GM12878 (cell line): Measurements from ENCODE around the gene REEP1. TPM values are rescaled to one million over a fixed set of nuclear protein-coding genes. Genes with fewer than 3 reads are reported as not detected.
A peak's percentile ranks its signal among the peaks of the same experiment; 100 is the strongest.

ENCODE experiments used
- ATAC-seq: fragments of 200-7000 bp; cut with Tn5 transposase; 3 replicates; pipeline ENCODE4 v1.9.1; 2020; ENCODE audit warnings: mild to moderate bottlenecking, moderate library complexity
- BruUV-seq: library from RNA; stranded (reverse); fragments of 400-500 nt; replicated peaks from 2 replicates; lab custom pipeline; 2021; lab: Mats Ljungman, UMichigan
- CTCF ChIA-PET: fragments of 300-600 bp; sonication (Branson Sonifier 250); formaldehyde crosslinking; extraction: SDS; loops from one replicate; lab custom pipeline; 2021; ENCODE audit warnings: inconsistent platforms; lab: Yijun Ruan, JAX
- POLR2A ChIA-PET: fragments of 350-600 bp; formaldehyde crosslinking; extraction: SDS; loops from one replicate; lab custom pipeline; 2021; ENCODE audit warnings: inconsistent platforms; lab: Charles Lee
- RAD21 ChIA-PET: fragments of 300-600 bp; sonication (Branson Sonifier 250); formaldehyde crosslinking; loops from one replicate; lab custom pipeline; 2023; ENCODE audit warnings: antibody characterized with exemption; ENCODE audit not compliant: unreplicated experiment; lab: Charles Lee
- SMC1A ChIA-PET: fragments of 300-600 bp; sonication (Branson Sonifier 250); formaldehyde crosslinking; loops from one replicate; lab custom pipeline; 2023; ENCODE audit not compliant: unreplicated experiment, uncharacterized antibody; lab: Charles Lee
- DNase-seq: peaks from one replicate; pipeline ENCODE4 v3.0.0-alpha.2; 2011; ENCODE audit warnings: low read depth, low spot score
- FAIRE-seq: peaks from 3 replicates; lab custom pipeline; 2011; peaks lifted over from hg19 to GRCh38; lab: Jason Lieb, UNC
- H2AFZ ChIP-seq: 2 replicates; pipeline ENCODE4 v1.6.0; 2011; ENCODE audit warnings: low read depth, low read length, control low read depth; ENCODE audit not compliant: control insufficient read depth
- H3K27ac ChIP-seq: 2 replicates; pipeline ENCODE4 v1.5.1; 2011; ENCODE audit warnings: control low read depth; ENCODE audit not compliant: control insufficient read depth, insufficient read depth
- H3K27me3 ChIP-seq, 2 experiments: replicated peaks in 1 of 2; 2 replicates each; pipeline versions ENCODE4 v1.6.0 to v1.6.1; 2011; ENCODE audit warnings: low read length in 1 of 2; ENCODE audit not compliant: control insufficient read depth in 2 of 2, insufficient read depth in 2 of 2
- H3K36me3 ChIP-seq, 2 experiments: 2 replicates each; pipeline ENCODE4 v1.5.1; 2011; ENCODE audit warnings: low read length in 1 of 2; ENCODE audit not compliant: control insufficient read depth in 2 of 2, insufficient read depth in 2 of 2
- H3K4me1 ChIP-seq: 2 replicates; pipeline ENCODE4 v1.6.1; 2011; ENCODE audit warnings: mild to moderate bottlenecking, low read length, moderate library complexity, mixed read lengths; ENCODE audit not compliant: control insufficient read depth, insufficient read depth
- H3K4me2 ChIP-seq: 2 replicates; pipeline ENCODE4 v1.6.0; 2011; ENCODE audit warnings: control low read depth; ENCODE audit not compliant: control insufficient read depth, insufficient read depth
- H3K4me3 ChIP-seq: fragments of 200-600 bp; sonication (generic); 2 replicates; pipeline ENCODE4 v1.5.1; 2016
- H3K79me2 ChIP-seq: 2 replicates; pipeline ENCODE4 v1.6.0; 2011; ENCODE audit warnings: low read length; ENCODE audit not compliant: control insufficient read depth, insufficient read depth
- H3K9ac ChIP-seq: 2 replicates; pipeline ENCODE4 v1.8.0; 2011; ENCODE audit warnings: low read length, control low read depth, mixed read lengths; ENCODE audit not compliant: control insufficient read depth, insufficient read depth
- H3K9me3 ChIP-seq: replicated peaks from 3 replicates; pipeline ENCODE4 v1.5.1; 2011; ENCODE audit warnings: mild to moderate bottlenecking, low read length; ENCODE audit not compliant: control insufficient read depth, insufficient read depth
- H4K20me1 ChIP-seq: 2 replicates; pipeline ENCODE4 v1.6.0; 2011; ENCODE audit not compliant: control insufficient read depth, insufficient read depth
- HDGF ChIP-seq: fragments of 450-650 bp; IDR thresholded peaks from 2 replicates; pipeline ENCODE4 v1.6.1; 2016; ENCODE audit warnings: antibody characterized with exemption
- KAT2A ChIP-seq: conservative IDR thresholded peaks from 2 replicates; pipeline ENCODE4 v1.6.1; 2011; ENCODE audit warnings: low read depth, low read length; ENCODE audit not compliant: control insufficient read depth
- LARP7 ChIP-seq: fragments of 450-650 bp; IDR thresholded peaks from 2 replicates; pipeline ENCODE4 v1.6.1; 2017; ENCODE audit warnings: mild to moderate bottlenecking
- MEF2A ChIP-seq: IDR thresholded peaks from 2 replicates; pipeline ENCODE4 v1.6.1; 2011; ENCODE audit warnings: low read depth, mild to moderate bottlenecking, low read length, moderate library complexity; ENCODE audit not compliant: insufficient read depth
- NFYA ChIP-seq: IDR thresholded peaks from 2 replicates; pipeline ENCODE4 v1.6.1; 2011; ENCODE audit warnings: low read depth, mild to moderate bottlenecking, low read length, improper control_type of control experiment, borderline replicate concordance
- NR2C2 ChIP-seq: IDR thresholded peaks from 2 replicates; pipeline ENCODE4 v1.6.1; 2011; ENCODE audit warnings: borderline replicate concordance, low read depth; ENCODE audit not compliant: control insufficient read depth, insufficient read length
- NR2F1 ChIP-seq: fragments of 450-650 bp; conservative IDR thresholded peaks from 2 replicates; pipeline ENCODE4 v1.6.1; 2017; ENCODE audit warnings: mild to moderate bottlenecking
- PBX3 ChIP-seq: IDR thresholded peaks from 2 replicates; pipeline ENCODE4 v1.6.1; 2011; ENCODE audit warnings: mild to moderate bottlenecking, low read depth, low read length, moderate library complexity; ENCODE audit not compliant: insufficient replicate concordance
- PML ChIP-seq: IDR thresholded peaks from 2 replicates; pipeline ENCODE4 v1.6.1; 2012; ENCODE audit warnings: low read length, inconsistent platforms
- POLR2AphosphoS2 ChIP-seq: IDR thresholded peaks from 2 replicates; pipeline ENCODE4 v1.6.1; 2011; ENCODE audit warnings: low read depth, mild to moderate bottlenecking, low read length, improper control_type of control experiment, moderate library complexity
- POLR2AphosphoS5 ChIP-seq: IDR thresholded peaks from 2 replicates; pipeline ENCODE4 v1.6.1; 2011; ENCODE audit warnings: mild to moderate bottlenecking, low read length, inconsistent platforms
- REST ChIP-seq: IDR thresholded peaks from 2 replicates; pipeline ENCODE4 v1.6.1; 2012; ENCODE audit warnings: mild to moderate bottlenecking, low read depth, low read length
- SMAD5 ChIP-seq: IDR thresholded peaks from 2 replicates; pipeline ENCODE4 v1.6.1; 2016; ENCODE audit warnings: antibody characterized with exemption, low read depth
- WRNIP1 ChIP-seq: IDR thresholded peaks from 2 replicates; pipeline ENCODE4 v1.6.1; 2011; ENCODE audit warnings: low read depth, low read length, improper control_type of control experiment, borderline replicate concordance
- WGBS: methylation state at CpG from one replicate; pipeline ENCODE4 v1.1.6; 2016; ENCODE audit warnings: low lambda C conversion rate; ENCODE audit not compliant: insufficient replicate concordance, insufficient coverage; ENCODE audit errors: missing lambda C conversion rate; 5-methylcytosine and 5-hydroxymethylcytosine counted together
- in situ Hi-C: fragments of 300-500 bp; cut with MboI; formaldehyde crosslinking; loops from 9 replicates; pipeline ENCODE4 v1.14.3; 2018; ENCODE audit warnings: mixed read lengths
- intact Hi-C: fragments of 100-400 bp; cut with micrococcal nuclease; formaldehyde crosslinking; loops from one replicate; pipeline ENCODE4 v1.14.2; 2022; ENCODE audit not compliant: unreplicated experiment
- polyA plus RNA-seq, 11 experiments: library from polyadenylated mRNA; depleted of rRNA in 4 of 11; unstranded in 6 of 11; stranded (reverse) in 5 of 11; fragments of >200 nt; fragmentation: Nextera tagmentation in 4 of 11; fragmentation: Illumina TruSeq in 1 of 11; extraction: Ambion mirVana in 4 of 11; extraction: Trizol in 1 of 11; gene quantifications; 1 replicate in 1 of 11; 2 replicates in 10 of 11; pipeline versions ENCODE4 v1.2.1 to v1.2.3, GENCODE V29; 2011 to 2016; ENCODE audit warnings: inconsistent platforms in 2 of 11, missing spikeins in 2 of 11, low read depth in 1 of 11
- total RNA-seq, 4 experiments: library from RNA; depleted of rRNA in 3 of 4; stranded (reverse); fragments of >200 nt in 3 of 4; fragmentation: Illumina TruSeq in 1 of 4; extraction: Trizol in 1 of 4; gene quantifications; 2 replicates each; pipeline versions ENCODE4 v1.2.1 to v1.2.3, GENCODE V29; 2013 to 2021
- TF ChIP-seq, protein P1 (sequence below): IDR thresholded peaks from 2 replicates; pipeline ENCODE4 v1.6.1; 2011; ENCODE audit warnings: borderline replicate concordance, low read depth, mild to moderate bottlenecking, moderate library complexity, mixed read lengths, low read length; ENCODE audit not compliant: insufficient read depth; ENCODE audit errors: extremely low read length
- TF ChIP-seq, protein P2 (sequence below): IDR thresholded peaks from 2 replicates; pipeline ENCODE4 v1.6.1; 2011; ENCODE audit warnings: low read depth, mild to moderate bottlenecking, low read length, moderate library complexity, borderline replicate concordance; ENCODE audit errors: extremely low read depth

The REEP1 gene
- total and polyA plus RNA-seq, 10 of the 15 experiments (the other 5 are each of a cell fraction or from before 2014, with no cell fraction given) = 0.02 to 0.30 (median 0.09) TPM; not detected in 1

DNA sequence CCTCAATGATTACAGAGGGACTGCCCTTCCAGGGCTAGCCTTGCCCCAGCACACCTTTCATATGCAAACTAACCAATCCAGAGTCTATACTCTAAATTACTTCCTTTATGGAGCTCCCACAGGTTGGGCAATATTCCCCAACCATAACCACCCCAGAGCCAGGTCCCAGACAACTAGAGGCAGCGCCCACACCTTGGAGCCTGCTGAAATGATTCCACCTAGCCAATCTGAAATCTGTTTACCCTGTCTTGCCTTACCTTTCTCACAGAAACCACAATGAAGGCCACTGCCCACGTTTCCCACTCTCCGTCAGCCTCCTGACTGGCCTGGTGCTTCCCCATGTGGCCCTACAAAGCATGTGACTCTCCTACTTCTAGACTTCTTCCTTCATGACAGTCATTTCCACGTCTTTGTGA lies 62.0 kb downstream of the REEP1 start:
- no peak for FAIRE-seq
- peak overlapping the region; percentile 37 for H2AFZ ChIP-seq
- no TSS peak for BruUV-seq
- H3K36me3 ChIP-seq = no peaks in the 10 kb centered on the region
- intact Hi-C loops (no loop called here), in situ Hi-C loops (no loop called here)
- DNase-seq = peak; percentile 32
- H3K4me3 ChIP-seq = no peak overlapping the region
- H4K20me1 ChIP-seq = no peaks in the 10 kb centered on the region
- no peaks in the 10 kb centered on the region for H3K27me3 ChIP-seq
- RAD21 ChIA-PET = interaction anchor here (1.1 to 3.0 kb wide), 7 partner anchors 22 to 167 kb away, joined by 3 to 18 read pairs (median 8); no protein-coding TSS in a partner anchor
- peaks cover 12% of the 10 kb centered on the region; the same call in 2 of the 3 replicates for H3K9me3 ChIP-seq
- peaks cover 28% of the 10 kb centered on the region for H3K4me1 ChIP-seq
- 26% methylated on average over 4 of the region's 4 CpGs for WGBS
- no peak overlapping the region for H3K4me2 ChIP-seq
- no peak overlapping the region for H3K9ac ChIP-seq
- CTCF ChIA-PET = interaction anchor here (1.1 to 2.3 kb wide), 9 partner anchors 15 to 55 kb away, joined by 3 to 8 read pairs (median 5); no protein-coding TSS in a partner anchor
- peak overlapping the region; percentile 58 for H3K27ac ChIP-seq
- ATAC-seq = peak; percentile 49
- POLR2A ChIA-PET = interaction anchor here (1.5 to 2.8 kb wide), 3 partner anchors 9 to 50 kb away, joined by 3 to 21 read pairs (median 3); no protein-coding TSS in a partner anchor
- SMC1A ChIA-PET = interaction anchor here (0.9 to 3.2 kb wide), 11 partner anchors 11 to 93 kb away, joined by 3 to 13 read pairs (median 4); no protein-coding TSS in a partner anchor
- H3K79me2 ChIP-seq = no peaks in the 10 kb centered on the region
- TF ChIP-seq PML = no peak
- TF ChIP-seq NR2C2 = no peak
- TF ChIP-seq WRNIP1 = no peak
- TF ChIP-seq HDGF = no peak
- no peak for TF ChIP-seq POLR2AphosphoS5
- no peak for TF ChIP-seq NFYA
- TF ChIP-seq SMAD5 = no peak
- TF ChIP-seq, protein P1, sequence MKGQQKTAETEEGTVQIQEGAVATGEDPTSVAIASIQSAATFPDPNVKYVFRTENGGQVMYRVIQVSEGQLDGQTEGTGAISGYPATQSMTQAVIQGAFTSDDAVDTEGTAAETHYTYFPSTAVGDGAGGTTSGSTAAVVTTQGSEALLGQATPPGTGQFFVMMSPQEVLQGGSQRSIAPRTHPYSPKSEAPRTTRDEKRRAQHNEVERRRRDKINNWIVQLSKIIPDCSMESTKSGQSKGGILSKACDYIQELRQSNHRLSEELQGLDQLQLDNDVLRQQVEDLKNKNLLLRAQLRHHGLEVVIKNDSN = no peak
- no peak for TF ChIP-seq POLR2AphosphoS2
- TF ChIP-seq, protein P2, sequence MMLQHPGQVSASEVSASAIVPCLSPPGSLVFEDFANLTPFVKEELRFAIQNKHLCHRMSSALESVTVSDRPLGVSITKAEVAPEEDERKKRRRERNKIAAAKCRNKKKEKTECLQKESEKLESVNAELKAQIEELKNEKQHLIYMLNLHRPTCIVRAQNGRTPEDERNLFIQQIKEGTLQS = no peak
- no peak for TF ChIP-seq MEF2A
- no peak for TF ChIP-seq PBX3
- TF ChIP-seq KAT2A = no peak
- TF ChIP-seq LARP7 = no peak
- no peak for TF ChIP-seq REST
- TF ChIP-seq NR2F1 = no peak
